ENCODE measurements around the gene KCNG4. TPM values are rescaled to one million over a fixed set of nuclear protein-coding genes. Genes with fewer than 3 reads are reported as not detected.

KCNG4 gene
- total and polyA plus RNA-seq, 8 donors: 0.03 to 0.06 (median 0.04) TPM; not detected in 3

DNA sequence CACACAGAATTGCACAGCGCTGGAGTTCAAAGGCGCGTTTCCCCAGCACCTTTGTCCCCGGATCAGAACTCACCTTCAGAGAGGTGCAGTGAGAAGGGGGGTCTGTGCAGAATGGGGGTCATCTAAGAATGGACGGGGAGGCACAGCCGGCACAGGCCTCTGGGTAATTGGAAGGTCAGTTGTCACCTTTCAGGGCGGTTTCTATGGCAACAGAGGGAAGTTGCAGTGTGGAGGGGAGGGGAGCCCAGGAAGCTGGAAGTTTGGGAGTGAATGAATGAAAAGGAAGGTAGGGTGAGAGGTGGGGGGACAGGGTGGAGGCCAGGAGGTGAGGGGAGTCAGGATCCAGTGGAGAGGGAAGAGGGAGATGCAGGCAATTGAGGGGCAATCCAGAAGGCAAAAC lies 12.4 kb upstream of the KCNG4 start:
- DNase-seq (no peak), ATAC-seq (no peak)
- Histone ChIP-seq H3K36me3 (no peaks in the 10 kb centered on the region), H3K4me1 (no peaks in the 10 kb centered on the region), H3K9me3 (peaks cover 0 to 9% of the 10 kb centered on the region in 2 donors), H3K27ac (no peak overlapping the region), H3K4me3 (no peak overlapping the region), H3K27me3 (peaks cover 0 to 6% of the 10 kb centered on the region in 2 donors)
- intact Hi-C loops (cut with DNase I): no loop called here
- TF ChIP-seq, protein P1, sequence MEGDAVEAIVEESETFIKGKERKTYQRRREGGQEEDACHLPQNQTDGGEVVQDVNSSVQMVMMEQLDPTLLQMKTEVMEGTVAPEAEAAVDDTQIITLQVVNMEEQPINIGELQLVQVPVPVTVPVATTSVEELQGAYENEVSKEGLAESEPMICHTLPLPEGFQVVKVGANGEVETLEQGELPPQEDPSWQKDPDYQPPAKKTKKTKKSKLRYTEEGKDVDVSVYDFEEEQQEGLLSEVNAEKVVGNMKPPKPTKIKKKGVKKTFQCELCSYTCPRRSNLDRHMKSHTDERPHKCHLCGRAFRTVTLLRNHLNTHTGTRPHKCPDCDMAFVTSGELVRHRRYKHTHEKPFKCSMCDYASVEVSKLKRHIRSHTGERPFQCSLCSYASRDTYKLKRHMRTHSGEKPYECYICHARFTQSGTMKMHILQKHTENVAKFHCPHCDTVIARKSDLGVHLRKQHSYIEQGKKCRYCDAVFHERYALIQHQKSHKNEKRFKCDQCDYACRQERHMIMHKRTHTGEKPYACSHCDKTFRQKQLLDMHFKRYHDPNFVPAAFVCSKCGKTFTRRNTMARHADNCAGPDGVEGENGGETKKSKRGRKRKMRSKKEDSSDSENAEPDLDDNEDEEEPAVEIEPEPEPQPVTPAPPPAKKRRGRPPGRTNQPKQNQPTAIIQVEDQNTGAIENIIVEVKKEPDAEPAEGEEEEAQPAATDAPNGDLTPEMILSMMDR (IDR thresholded peaks at IDR 0.05): no peak

DNA sequence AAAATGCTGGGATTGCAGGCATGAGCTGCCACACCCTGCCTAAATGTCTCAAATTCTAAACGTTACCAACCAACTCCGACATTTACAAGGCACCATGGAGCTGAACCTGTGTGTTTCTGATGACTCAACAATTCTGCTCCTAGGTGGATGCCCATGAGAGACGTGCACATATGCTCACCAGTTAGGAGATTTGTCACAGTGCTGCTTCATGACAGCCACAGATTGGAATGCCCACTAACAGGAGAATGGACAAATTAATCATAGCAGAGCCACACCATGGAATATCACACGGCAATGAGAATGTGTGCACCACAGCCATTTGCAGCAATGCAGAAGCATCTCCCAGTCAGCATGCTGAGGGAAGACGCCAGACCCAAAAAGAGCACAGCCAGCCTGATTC lies 8.0 kb upstream of the KCNG4 start:
- ATAC-seq (no peak), DNase-seq (no peak)
- Histone ChIP-seq H3K27ac (no peak overlapping the region), H3K36me3 (no peaks in the 10 kb centered on the region), H3K27me3 (peaks cover 0 to 5% of the 10 kb centered on the region in 2 donors), H3K4me1 (no peaks in the 10 kb centered on the region), H3K4me3 (no peak overlapping the region), H3K9me3 (no peaks in the 10 kb centered on the region)
- intact Hi-C loops (cut with DNase I): no loop called here
- TF ChIP-seq, protein P1 (IDR thresholded peaks at IDR 0.05): no peak

DNA sequence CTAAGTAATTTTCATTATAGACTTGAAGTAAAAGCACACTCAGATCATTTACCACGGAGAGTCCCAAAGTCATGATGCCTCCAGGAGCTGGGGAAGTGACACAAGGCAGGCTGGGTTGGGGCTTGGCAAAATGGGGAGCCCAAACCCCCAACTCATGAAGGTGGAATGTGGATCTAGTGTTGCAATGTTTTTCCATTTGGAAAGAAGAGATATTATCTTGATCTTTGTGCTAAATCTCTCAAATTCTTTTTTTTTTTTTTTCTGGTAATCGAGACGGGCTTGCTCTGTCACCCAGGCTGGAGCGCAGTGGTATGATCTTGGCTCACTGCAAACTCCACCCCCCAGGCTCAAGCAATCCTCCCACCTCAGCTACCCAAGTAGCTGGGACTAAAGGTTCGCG lies 7.5 kb upstream of the KCNG4 start:
- TF ChIP-seq, protein P1 (IDR thresholded peaks at IDR 0.05): no peak
- DNase-seq: no peak
- Histone ChIP-seq H3K27me3 (peaks cover 0 to 10% of the 10 kb centered on the region in 2 donors), H3K27ac (no peak overlapping the region), H3K4me1 (no peaks in the 10 kb centered on the region), H3K9me3 (no peaks in the 10 kb centered on the region), H3K4me3 (no peak overlapping the region), H3K36me3 (no peaks in the 10 kb centered on the region)
- intact Hi-C loops (cut with DNase I): no loop called here
- no peak for ATAC-seq

DNA sequence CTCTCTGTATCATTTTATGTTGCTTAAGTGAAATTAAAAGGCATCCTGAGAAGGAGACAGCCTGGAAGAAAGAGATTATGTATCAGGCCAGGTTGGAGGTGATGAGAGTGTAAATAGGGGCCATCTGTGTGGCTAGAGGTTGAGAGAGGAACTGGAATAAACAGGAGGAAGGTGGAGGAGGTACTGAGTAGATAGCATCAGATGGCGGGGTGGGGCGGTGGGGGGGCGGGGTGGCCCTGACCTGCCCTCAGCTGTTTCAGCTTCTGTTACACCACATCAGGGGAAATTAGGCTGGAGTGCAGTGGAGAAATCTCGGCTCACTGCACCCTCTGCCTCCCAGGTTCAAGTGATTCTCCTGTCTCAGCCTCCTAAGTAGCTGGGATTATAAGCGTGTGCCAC lies 6.9 kb upstream of the KCNG4 start:
- intact Hi-C loops (cut with DNase I): no loop called here
- TF ChIP-seq, protein P1 (IDR thresholded peaks at IDR 0.05): no peak
- no peak for ATAC-seq
- Histone ChIP-seq H3K27me3 (peaks cover 0 to 11% of the 10 kb centered on the region in 2 donors), H3K4me3 (no peak overlapping the region), H3K27ac (no peak overlapping the region), H3K36me3 (no peaks in the 10 kb centered on the region), H3K4me1 (no peaks in the 10 kb centered on the region), H3K9me3 (no peaks in the 10 kb centered on the region)
- no peak for DNase-seq

DNA sequence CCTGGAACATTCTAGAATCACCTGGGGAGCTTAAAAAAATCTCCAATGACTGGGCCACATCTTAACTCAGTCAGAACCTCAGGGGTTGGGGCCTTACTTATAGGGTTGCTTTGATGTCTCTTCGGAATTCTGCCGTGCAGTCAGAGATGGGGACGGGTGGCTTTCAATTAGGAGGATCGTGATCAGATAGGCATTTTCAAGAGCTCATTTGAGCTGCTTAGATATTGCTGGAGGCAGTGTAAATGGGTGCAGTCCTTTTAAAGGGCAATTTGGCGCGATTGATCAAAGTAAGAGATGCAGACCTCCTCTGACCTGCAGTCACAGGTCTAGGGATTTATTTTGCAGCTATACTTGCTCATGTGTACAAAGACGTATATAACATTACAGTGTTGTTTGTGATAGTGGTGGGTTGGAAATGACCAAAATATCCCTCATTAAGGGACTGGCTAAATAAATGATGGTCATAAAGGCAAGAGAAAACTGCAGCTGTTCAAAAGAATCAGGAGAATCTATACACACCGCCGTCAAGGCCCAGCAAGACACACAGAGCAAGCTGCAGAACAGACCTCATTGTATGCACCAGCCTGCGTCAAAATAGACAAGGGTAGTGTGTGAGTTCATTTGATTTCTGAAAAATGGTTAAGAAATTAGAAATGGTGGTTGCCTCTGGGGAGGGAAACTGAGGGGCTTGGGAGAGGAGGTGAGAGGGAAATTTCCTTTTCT lies 6.3 kb upstream of the KCNG4 start:
- TF ChIP-seq, protein P1 (IDR thresholded peaks at IDR 0.05): no peak
- Histone ChIP-seq H3K27me3 (peaks cover 0 to 15% of the 10 kb centered on the region in 2 donors), H3K9me3 (no peaks in the 10 kb centered on the region), H3K4me3 (no peak overlapping the region), H3K4me1 (no peaks in the 10 kb centered on the region), H3K27ac (no peak overlapping the region), H3K36me3 (no peaks in the 10 kb centered on the region)
- DNase-seq: no peak
- intact Hi-C loops (cut with DNase I): no loop called here
- ATAC-seq: no peak
